ENCODE results near the gene CYLC2.

CYLC2 gene, protein sequence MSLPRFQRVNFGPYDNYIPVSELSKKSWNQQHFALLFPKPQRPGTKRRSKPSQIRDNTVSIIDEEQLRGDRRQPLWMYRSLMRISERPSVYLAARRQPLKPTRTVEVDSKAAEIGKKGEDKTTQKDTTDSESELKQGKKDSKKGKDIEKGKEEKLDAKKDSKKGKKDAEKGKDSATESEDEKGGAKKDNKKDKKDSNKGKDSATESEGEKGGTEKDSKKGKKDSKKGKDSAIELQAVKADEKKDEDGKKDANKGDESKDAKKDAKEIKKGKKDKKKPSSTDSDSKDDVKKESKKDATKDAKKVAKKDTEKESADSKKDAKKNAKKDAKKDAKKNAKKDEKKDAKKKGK

DNA sequence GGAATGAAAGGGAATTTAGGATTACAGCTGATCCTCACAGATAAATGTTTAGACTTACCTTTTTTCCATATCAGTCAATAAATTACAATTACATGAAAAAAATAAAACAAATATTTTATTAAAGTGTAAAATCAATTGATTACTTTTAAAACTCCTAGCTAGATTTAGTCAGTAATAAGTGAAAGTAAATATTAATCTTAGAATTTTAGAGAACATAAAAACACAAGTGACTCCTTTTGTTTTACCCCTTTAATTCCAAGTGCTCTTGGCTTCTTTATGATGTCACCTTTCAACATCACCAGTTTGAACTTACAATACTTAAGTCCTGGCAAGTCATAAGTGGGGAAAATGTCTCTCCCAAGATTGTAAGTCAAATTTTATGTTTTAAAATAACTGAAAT, at the start of gene CYLC2:
TSS of gene CYLC2 (plus strand) at position 301 of the 400 bp plus-strand sequence. CDS start at position 349, 48 bp downstream.
- no peaks in the 10 kb centered on the region for H3K4me1 ChIP-seq (ENCODE audit: insufficient read depth, low read length)
- no peaks in the 10 kb centered on the region for H3K9me3 ChIP-seq (ENCODE audit: low read length)
- H3K36me3 ChIP-seq (ENCODE audit: insufficient read depth, low read length) = no peaks in the 10 kb centered on the region
- H3K4me3 ChIP-seq (ENCODE audit: low read depth in 1 of 2, low read length in 2 of 2) = no peak within 1 kb of the TSS
- no peak within 1 kb of the TSS for H3K27ac ChIP-seq (ENCODE audit: low read depth, low read length)
- H3K27me3 ChIP-seq (ENCODE audit: control insufficient read depth in 1 of 2, insufficient read depth in 2 of 2, low read length in 2 of 2) = no peaks in the 10 kb centered on the region
- H3K9ac ChIP-seq (ENCODE audit: low read length) = no peak within 1 kb of the TSS

GRCh38 chr9:102950346-102950745, 44.8 kb upstream of the CYLC2 start:
- Histone ChIP-seq H3K4me3 (ENCODE audit: low read depth in 1 of 2, low read length in 2 of 2) (no peak overlapping the region), H3K9me3 (ENCODE audit: low read length) (no peaks in the 10 kb centered on the region), H3K27me3 (ENCODE audit: control insufficient read depth in 1 of 2, insufficient read depth in 2 of 2, low read length in 2 of 2) (no peaks in the 10 kb centered on the region), H3K27ac (ENCODE audit: low read depth, low read length) (no peak overlapping the region), H3K4me1 (ENCODE audit: insufficient read depth, low read length) (no peaks in the 10 kb centered on the region), H3K9ac (ENCODE audit: low read length) (no peak overlapping the region), H3K36me3 (ENCODE audit: insufficient read depth, low read length) (no peaks in the 10 kb centered on the region)

DNA sequence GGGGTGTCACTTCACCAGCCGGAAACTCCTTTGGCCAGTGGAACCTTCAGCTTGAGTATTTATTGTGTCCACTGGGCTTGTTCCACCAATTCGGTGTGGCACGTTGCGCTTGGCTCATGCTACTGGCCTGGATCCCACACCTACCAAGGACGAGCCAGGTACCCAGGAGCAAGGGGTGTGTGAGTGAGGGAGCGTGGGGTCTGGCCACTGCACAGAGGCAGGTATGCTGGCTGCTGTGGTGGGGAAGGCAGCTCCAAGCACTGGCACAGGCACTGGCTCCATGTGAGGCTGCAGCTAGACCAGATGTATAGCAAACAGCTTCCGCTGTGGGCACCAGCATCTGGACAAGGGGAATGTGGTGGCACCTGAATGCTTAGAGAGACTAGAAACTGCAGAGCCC, 28.1 kb upstream of the CYLC2 start:
- H3K4me1 ChIP-seq (ENCODE audit: insufficient read depth, low read length) = no peaks in the 10 kb centered on the region
- no peak overlapping the region for H3K9ac ChIP-seq (ENCODE audit: low read length)
- H3K27me3 ChIP-seq (ENCODE audit: control insufficient read depth in 1 of 2, insufficient read depth in 2 of 2, low read length in 2 of 2) = no peaks in the 10 kb centered on the region
- no peaks in the 10 kb centered on the region for H3K9me3 ChIP-seq (ENCODE audit: low read length)
- H3K4me3 ChIP-seq (ENCODE audit: low read depth in 1 of 2, low read length in 2 of 2) = no peak overlapping the region
- H3K36me3 ChIP-seq (ENCODE audit: insufficient read depth, low read length) = no peaks in the 10 kb centered on the region
- no peak overlapping the region for H3K27ac ChIP-seq (ENCODE audit: low read depth, low read length)

GRCh38 chr9:102967979-102968378, 27.2 kb upstream of the CYLC2 start:
- no peak overlapping the region for H3K9ac ChIP-seq (ENCODE audit: low read length)
- no peaks in the 10 kb centered on the region for H3K36me3 ChIP-seq (ENCODE audit: insufficient read depth, low read length)
- no peaks in the 10 kb centered on the region for H3K27me3 ChIP-seq (ENCODE audit: control insufficient read depth in 1 of 2, insufficient read depth in 2 of 2, low read length in 2 of 2)
- H3K4me1 ChIP-seq (ENCODE audit: insufficient read depth, low read length) = no peaks in the 10 kb centered on the region
- H3K4me3 ChIP-seq (ENCODE audit: low read depth in 1 of 2, low read length in 2 of 2) = no peak overlapping the region
- no peaks in the 10 kb centered on the region for H3K9me3 ChIP-seq (ENCODE audit: low read length)
- no peak overlapping the region for H3K27ac ChIP-seq (ENCODE audit: low read depth, low read length)

GRCh38 chr9:102972780-102973179, 22.4 kb upstream of the CYLC2 start:
- no peaks in the 10 kb centered on the region for H3K4me1 ChIP-seq (ENCODE audit: insufficient read depth, low read length)
- H3K27me3 ChIP-seq (ENCODE audit: control insufficient read depth in 1 of 2, insufficient read depth in 2 of 2, low read length in 2 of 2) = no peaks in the 10 kb centered on the region
- no peaks in the 10 kb centered on the region for H3K36me3 ChIP-seq (ENCODE audit: insufficient read depth, low read length)
- H3K9me3 ChIP-seq (ENCODE audit: low read length) = no peaks in the 10 kb centered on the region
- H3K27ac ChIP-seq (ENCODE audit: low read depth, low read length) = no peak overlapping the region
- H3K9ac ChIP-seq (ENCODE audit: low read length) = no peak overlapping the region
- no peak overlapping the region for H3K4me3 ChIP-seq (ENCODE audit: low read depth in 1 of 2, low read length in 2 of 2)

GRCh38 chr9:102974530-102974929, 20.6 kb upstream of the CYLC2 start:
- no peak overlapping the region for H3K9ac ChIP-seq (ENCODE audit: low read length)
- H3K27ac ChIP-seq (ENCODE audit: low read depth, low read length) = no peak overlapping the region
- H3K9me3 ChIP-seq (ENCODE audit: low read length) = no peaks in the 10 kb centered on the region
- no peaks in the 10 kb centered on the region for H3K4me1 ChIP-seq (ENCODE audit: insufficient read depth, low read length)
- H3K27me3 ChIP-seq (ENCODE audit: control insufficient read depth in 1 of 2, insufficient read depth in 2 of 2, low read length in 2 of 2) = no peaks in the 10 kb centered on the region
- no peak overlapping the region for H3K4me3 ChIP-seq (ENCODE audit: low read depth in 1 of 2, low read length in 2 of 2)
- H3K36me3 ChIP-seq (ENCODE audit: insufficient read depth, low read length) = no peaks in the 10 kb centered on the region

- Histone ChIP-seq H3K4me3 (ENCODE audit: low read depth in 1 of 2, low read length in 2 of 2) (no peak overlapping the region), H3K9me3 (ENCODE audit: low read length) (no peaks in the 10 kb centered on the region), H3K27me3 (ENCODE audit: control insufficient read depth in 1 of 2, insufficient read depth in 2 of 2, low read length in 2 of 2) (no peaks in the 10 kb centered on the region), H3K4me1 (ENCODE audit: insufficient read depth, low read length) (no peaks in the 10 kb centered on the region), H3K27ac (ENCODE audit: low read depth, low read length) (no peak overlapping the region), H3K36me3 (ENCODE audit: insufficient read depth, low read length) (no peaks in the 10 kb centered on the region), H3K9ac (ENCODE audit: low read length) (no peak overlapping the region)
These were observed 19.9 kb upstream of the CYLC2 start for GRCh38 chr9:102975251-102975650.

GRCh38 chr9:102985162-102985895, 9.8 kb upstream of the CYLC2 start:
- H3K4me1 ChIP-seq (ENCODE audit: insufficient read depth, low read length) = no peaks in the 10 kb centered on the region
- no peak overlapping the region for H3K4me3 ChIP-seq (ENCODE audit: low read depth in 1 of 2, low read length in 2 of 2)
- no peaks in the 10 kb centered on the region for H3K36me3 ChIP-seq (ENCODE audit: insufficient read depth, low read length)
- H3K9ac ChIP-seq (ENCODE audit: low read length) = no peak overlapping the region
- no peaks in the 10 kb centered on the region for H3K27me3 ChIP-seq (ENCODE audit: control insufficient read depth in 1 of 2, insufficient read depth in 2 of 2, low read length in 2 of 2)
- H3K27ac ChIP-seq (ENCODE audit: low read depth, low read length) = no peak overlapping the region
- H3K9me3 ChIP-seq (ENCODE audit: low read length) = no peaks in the 10 kb centered on the region

DNA sequence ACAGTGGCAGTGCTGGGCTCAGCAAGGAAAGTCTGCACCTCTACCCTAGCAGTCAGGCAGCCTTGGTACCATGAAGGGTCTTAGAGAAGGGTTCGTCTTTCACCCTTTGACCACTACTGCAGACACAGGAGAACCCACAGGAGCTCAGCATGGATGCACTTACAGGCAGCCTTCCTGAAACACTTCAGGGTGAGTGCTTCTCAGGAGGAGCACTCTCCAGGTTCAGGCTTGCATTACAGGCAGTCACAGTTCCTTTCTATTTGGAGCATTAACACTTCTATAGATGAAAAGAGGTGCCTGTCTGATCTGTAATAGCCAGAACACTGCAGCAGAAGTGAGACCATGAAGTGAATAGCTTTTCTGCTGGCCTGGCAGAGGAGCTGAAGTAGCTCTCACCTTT, 8.7 kb upstream of the CYLC2 start:
- H3K27ac ChIP-seq (ENCODE audit: low read depth, low read length) = no peak overlapping the region
- no peak overlapping the region for H3K4me3 ChIP-seq (ENCODE audit: low read depth in 1 of 2, low read length in 2 of 2)
- no peak overlapping the region for H3K9ac ChIP-seq (ENCODE audit: low read length)
- H3K36me3 ChIP-seq (ENCODE audit: insufficient read depth, low read length) = no peaks in the 10 kb centered on the region
- no peaks in the 10 kb centered on the region for H3K27me3 ChIP-seq (ENCODE audit: control insufficient read depth in 1 of 2, insufficient read depth in 2 of 2, low read length in 2 of 2)
- no peaks in the 10 kb centered on the region for H3K9me3 ChIP-seq (ENCODE audit: low read length)
- no peaks in the 10 kb centered on the region for H3K4me1 ChIP-seq (ENCODE audit: insufficient read depth, low read length)

- Histone ChIP-seq H3K27ac (ENCODE audit: low read depth, low read length) (no peak overlapping the region), H3K9ac (ENCODE audit: low read length) (no peak overlapping the region), H3K27me3 (ENCODE audit: control insufficient read depth in 1 of 2, insufficient read depth in 2 of 2, low read length in 2 of 2) (no peaks in the 10 kb centered on the region), H3K4me3 (ENCODE audit: low read depth in 1 of 2, low read length in 2 of 2) (no peak overlapping the region), H3K9me3 (ENCODE audit: low read length) (no peaks in the 10 kb centered on the region), H3K36me3 (ENCODE audit: insufficient read depth, low read length) (no peaks in the 10 kb centered on the region), H3K4me1 (ENCODE audit: insufficient read depth, low read length) (no peaks in the 10 kb centered on the region)
These were observed 8.6 kb downstream of the CYLC2 start for GRCh38 chr9:103003689-103004088.

GRCh38 chr9:103014242-103014641, 19.1 kb downstream of the CYLC2 start:
- Histone ChIP-seq H3K4me1 (ENCODE audit: insufficient read depth, low read length) (no peaks in the 10 kb centered on the region), H3K9me3 (ENCODE audit: low read length) (no peaks in the 10 kb centered on the region)

DNA sequence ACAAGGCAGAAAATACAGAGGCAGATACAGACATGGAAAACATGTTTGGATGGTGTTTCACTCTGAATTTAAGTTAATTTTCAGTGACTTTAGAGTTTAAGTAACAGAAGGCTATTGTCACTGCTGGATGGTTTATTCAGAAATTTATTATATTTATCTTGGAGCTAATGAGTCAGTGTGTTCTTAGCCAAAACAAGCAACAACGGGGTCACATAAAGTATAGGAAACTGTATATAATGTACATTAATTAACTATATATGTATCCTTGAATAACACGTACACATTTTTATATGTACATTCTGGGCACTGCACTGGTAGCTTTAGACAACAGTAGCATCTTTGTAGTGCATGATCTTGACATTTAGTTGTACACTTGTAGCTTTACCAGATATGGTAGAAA, 30.7 kb downstream of the CYLC2 start:
- Histone ChIP-seq H3K4me3 (ENCODE audit: low read depth in 1 of 2, low read length in 2 of 2) (no peak overlapping the region), H3K27me3 (ENCODE audit: control insufficient read depth in 1 of 2, insufficient read depth in 2 of 2, low read length in 2 of 2) (no peaks in the 10 kb centered on the region), H3K27ac (ENCODE audit: low read depth, low read length) (no peak overlapping the region), H3K9me3 (ENCODE audit: low read length) (no peaks in the 10 kb centered on the region), H3K4me1 (ENCODE audit: insufficient read depth, low read length) (no peaks in the 10 kb centered on the region), H3K36me3 (ENCODE audit: insufficient read depth, low read length) (no peaks in the 10 kb centered on the region), H3K9ac (ENCODE audit: low read length) (no peak overlapping the region)

More at GRCh38 chr9:103014242-103014641, 19.1 kb downstream of the CYLC2 start:
- Histone ChIP-seq H3K4me3 (ENCODE audit: low read depth in 1 of 2, low read length in 2 of 2) (no peak overlapping the region), H3K27me3 (ENCODE audit: control insufficient read depth in 1 of 2, insufficient read depth in 2 of 2, low read length in 2 of 2) (no peaks in the 10 kb centered on the region), H3K36me3 (ENCODE audit: insufficient read depth, low read length) (no peaks in the 10 kb centered on the region), H3K27ac (ENCODE audit: low read depth, low read length) (no peak overlapping the region), H3K9ac (ENCODE audit: low read length) (no peak overlapping the region)

All from muscle layer of colon (tissue), 2 donors.